Inflammatory macrophage treated with lipopolysaccharide for 4 hours (primary cell): ENCODE results near the gene CD81.

Experiments
- DNase-seq: peaks from one replicate; pipeline ENCODE4 v3.0.0-alpha.2; 2020

CD81 gene

GRCh38 chr11:2408671-2409070 lies 31.6 kb downstream of the CD81 start:
- no peak for DNase-seq

GRCh38 chr11:2409126-2409525 lies 32.0 kb downstream of the CD81 start:
- DNase-seq = no peak

- peak; percentile 18 for DNase-seq
Measured at GRCh38 chr11:2409611-2410468, 32.7 kb downstream of the CD81 start.

- no peak for DNase-seq
Measured at GRCh38 chr11:2410616-2411015, 33.5 kb downstream of the CD81 start.

GRCh38 chr11:2411446-2412305 lies 34.6 kb downstream of the CD81 start:
- DNase-seq = no peak

GRCh38 chr11:2412323-2412722 lies 35.2 kb downstream of the CD81 start:
- DNase-seq = no peak

GRCh38 chr11:2413742-2414579 lies 36.9 kb downstream of the CD81 start:
- no peak for DNase-seq

- no peak for DNase-seq
Measured at GRCh38 chr11:2414616-2415015, 37.5 kb downstream of the CD81 start.

GRCh38 chr11:2415171-2415570 lies 38.1 kb downstream of the CD81 start:
- DNase-seq = no peak

- no peak for DNase-seq
Measured at GRCh38 chr11:2415601-2416380, 38.7 kb downstream of the CD81 start.

GRCh38 chr11:2416765-2417164 lies 39.7 kb downstream of the CD81 start:
- no peak for DNase-seq

- no peak for DNase-seq
Measured at GRCh38 chr11:2417856-2418692, 41.0 kb downstream of the CD81 start.

- DNase-seq = no peak
Measured at GRCh38 chr11:2418693-2419360, 41.7 kb downstream of the CD81 start.

GRCh38 chr11:2419638-2420501 lies 42.8 kb downstream of the CD81 start:
- peak; percentile 70 for DNase-seq

GRCh38 chr11:2420502-2421225 lies 43.6 kb downstream of the CD81 start:
- DNase-seq = peak; percentile 68

GRCh38 chr11:2421226-2421994 lies 44.3 kb downstream of the CD81 start:
- no peak for DNase-seq

- no peak for DNase-seq
Measured at GRCh38 chr11:2421996-2422395, 44.9 kb downstream of the CD81 start.
